ENCODE measurements around the gene ELOVL5.
"Not testable (repeated sequence)": the region's sequence is repeated elsewhere in the genome, so short reads cannot be mapped to it uniquely, and the experiment has no call there.

Gene ELOVL5

GRCh38 chr6:53348371-53349208 is at the start of gene ELOVL5:
Gene ELOVL5, minus strand, starts transcription at chr6:53348950. Its CDS starts 53,251 bp downstream, at chr6:53295699.
- DNase-seq: peak; percentile 99

- DNase-seq: no peak
Measured at GRCh38 chr6:53397283-53397682, 48.5 kb upstream of the ELOVL5 start.

- no peak for DNase-seq
Measured at GRCh38 chr6:53395986-53396385, 47.2 kb upstream of the ELOVL5 start.

- DNase-seq: no peak
Measured at GRCh38 chr6:53394704-53395103, 46.0 kb upstream of the ELOVL5 start.

- no peak for DNase-seq
Measured at GRCh38 chr6:53391170-53391569, 42.4 kb upstream of the ELOVL5 start.

- DNase-seq: no peak
Measured at GRCh38 chr6:53390010-53390409, 41.3 kb upstream of the ELOVL5 start.

- not testable (repeated sequence) for DNase-seq
Measured at GRCh38 chr6:53388615-53389014, 39.9 kb upstream of the ELOVL5 start.

- no peak for DNase-seq
Measured at GRCh38 chr6:53382421-53382820, 33.7 kb upstream of the ELOVL5 start.

GRCh38 chr6:53378208-53378607 is 29.5 kb upstream of the ELOVL5 start:
- no peak for DNase-seq

- DNase-seq: no peak
Measured at GRCh38 chr6:53377793-53378192, 29.0 kb upstream of the ELOVL5 start.

- DNase-seq: no peak
Measured at GRCh38 chr6:53377289-53377688, 28.5 kb upstream of the ELOVL5 start.

- no peak for DNase-seq
Measured at GRCh38 chr6:53376661-53377226, 28.0 kb upstream of the ELOVL5 start.

GRCh38 chr6:53375847-53376246 is 27.1 kb upstream of the ELOVL5 start:
- DNase-seq: no peak

- no peak for DNase-seq
Measured at GRCh38 chr6:53373638-53374037, 24.9 kb upstream of the ELOVL5 start.

- DNase-seq: no peak
Measured at GRCh38 chr6:53369876-53370515, 21.2 kb upstream of the ELOVL5 start.

- DNase-seq: no peak
Measured at GRCh38 chr6:53369051-53369450, 20.3 kb upstream of the ELOVL5 start.

- DNase-seq: no peak
Measured at GRCh38 chr6:53366128-53366641, 17.4 kb upstream of the ELOVL5 start.

GRCh38 chr6:53363341-53364079 is 14.8 kb upstream of the ELOVL5 start:
- DNase-seq: no peak

GRCh38 chr6:53361549-53362031 is 12.8 kb upstream of the ELOVL5 start:
- peak; percentile 39 for DNase-seq

GRCh38 chr6:53360093-53360912 is 11.6 kb upstream of the ELOVL5 start:
- DNase-seq: peak; percentile 23

GRCh38 chr6:53359843-53360092 is 11.0 kb upstream of the ELOVL5 start:
- DNase-seq: no peak
